Activated CD8-positive, alpha-beta memory T cell treated with anti-CD3 and anti-CD28 coated beads for 36 hours (primary cell): Measurements from ENCODE around the gene FGFBP2. TPM values are rescaled to one million over a fixed set of nuclear protein-coding genes. Genes with fewer than 3 reads are reported as not detected.

ENCODE experiments used
- CTCF ChIA-PET: fragments of 350-600 bp; sonication (Branson Sonifier 250); formaldehyde crosslinking; loops from one replicate; lab custom pipeline; 2021; ENCODE audit warnings: antibody characterized with exemption; lab: Charles Lee
- POLR2A ChIA-PET: fragments of 350-600 bp; sonication (Branson Sonifier 250); formaldehyde crosslinking; loops from one replicate; lab custom pipeline; 2021; ENCODE audit warnings: antibody characterized with exemption; lab: Charles Lee
- total RNA-seq, 2 experiments: library from RNA; stranded (reverse); gene quantifications; one replicate each; pipeline ENCODE4 v1.2.3, GENCODE V29; 2021

FGFBP2 gene
- total RNA-seq, 2 experiments from 2014 or later = 2.1 to 2.5 TPM

DNA sequence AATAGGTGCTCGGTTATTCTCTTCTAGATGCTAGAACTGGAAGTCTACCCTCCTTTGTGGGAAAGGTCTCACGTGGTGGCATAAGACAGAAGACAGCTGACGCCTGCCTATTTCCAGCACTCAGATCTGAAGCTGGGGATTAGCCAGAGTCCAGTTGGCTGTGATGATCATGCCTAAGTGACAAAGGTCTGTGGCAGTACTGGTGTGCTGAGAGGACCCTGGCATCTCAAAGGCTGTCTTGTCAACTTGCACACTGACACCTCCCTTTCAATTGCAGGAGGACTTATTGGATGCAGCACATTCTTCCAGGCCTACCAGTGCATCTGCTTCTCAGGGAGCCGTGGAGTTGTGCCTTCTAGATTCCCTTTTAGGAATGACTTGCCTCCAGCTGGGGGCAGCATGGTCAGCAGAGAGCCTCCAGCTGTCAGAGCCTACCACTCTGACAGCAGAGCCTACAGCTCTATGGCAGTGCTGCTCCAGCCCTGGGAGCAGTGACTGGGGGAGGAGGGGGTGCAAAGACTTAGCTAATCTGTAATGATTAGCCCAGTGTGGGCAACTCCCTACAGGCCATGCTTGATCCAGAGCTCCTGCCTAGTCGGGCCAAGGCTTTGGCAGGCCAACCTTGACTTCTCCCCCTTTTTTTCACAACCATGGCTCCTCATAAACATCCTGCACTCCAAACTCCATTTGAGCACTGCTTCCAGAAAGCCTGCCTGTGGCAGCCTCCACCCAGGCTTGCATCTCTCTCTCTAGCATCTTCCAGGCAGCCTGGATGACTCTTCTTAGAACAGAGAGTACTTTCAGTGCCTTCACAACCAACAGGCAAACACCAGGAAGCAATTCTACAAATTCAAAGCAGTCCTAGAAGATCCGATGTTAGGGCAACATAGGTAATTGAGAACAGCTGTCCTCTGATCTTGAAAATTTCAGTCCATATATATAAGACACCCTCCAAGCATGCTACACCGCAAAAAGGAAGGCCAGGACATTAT lies 13.8 kb upstream of the FGFBP2 start:
- ChIA-PET CTCF (interaction anchor here (0.6 to 0.9 kb wide), 2 partner anchors 21 to 28 kb away, joined by 3 to 5 read pairs; no protein-coding TSS in a partner anchor), POLR2A (no interaction called here)

DNA sequence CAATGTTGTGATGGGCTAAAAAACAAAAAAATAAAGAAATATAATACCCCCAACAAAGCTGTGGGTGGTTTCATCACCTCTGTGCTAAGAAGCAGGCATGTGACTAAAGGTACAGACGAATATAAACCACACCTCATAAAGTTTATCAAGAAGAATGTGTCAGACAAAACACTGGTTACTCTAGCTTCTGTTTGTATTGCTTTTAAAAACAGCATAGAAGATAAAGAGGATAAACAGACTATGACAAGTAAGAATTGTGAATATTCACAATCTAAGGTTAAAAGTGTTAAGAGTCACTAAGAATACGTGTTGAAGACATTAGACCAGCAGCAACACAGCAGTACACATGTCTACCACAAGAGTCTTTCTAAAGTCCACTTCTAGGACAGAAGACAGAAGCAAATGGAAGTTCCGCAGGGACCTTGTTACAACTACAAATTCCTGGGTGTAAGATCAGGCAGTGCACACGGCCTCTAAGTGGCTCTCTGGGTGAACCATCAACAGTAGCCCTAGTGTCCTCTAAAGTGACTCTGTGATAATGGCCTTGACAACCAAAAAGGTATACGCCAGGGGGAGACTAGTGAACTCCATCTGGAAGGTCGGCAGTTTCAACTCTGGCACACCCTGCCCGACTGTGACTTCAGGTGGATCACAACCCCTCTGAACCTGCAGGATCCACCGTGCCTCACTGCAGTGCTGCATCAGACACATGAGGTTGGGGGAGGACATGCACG lies 8.3 kb upstream of the FGFBP2 start:
- POLR2A ChIA-PET = no interaction called here
- CTCF ChIA-PET = interaction anchor here (0.8 kb wide), 1 partner anchor 88 kb away, joined by 3 read pairs; no protein-coding TSS in a partner anchor

DNA sequence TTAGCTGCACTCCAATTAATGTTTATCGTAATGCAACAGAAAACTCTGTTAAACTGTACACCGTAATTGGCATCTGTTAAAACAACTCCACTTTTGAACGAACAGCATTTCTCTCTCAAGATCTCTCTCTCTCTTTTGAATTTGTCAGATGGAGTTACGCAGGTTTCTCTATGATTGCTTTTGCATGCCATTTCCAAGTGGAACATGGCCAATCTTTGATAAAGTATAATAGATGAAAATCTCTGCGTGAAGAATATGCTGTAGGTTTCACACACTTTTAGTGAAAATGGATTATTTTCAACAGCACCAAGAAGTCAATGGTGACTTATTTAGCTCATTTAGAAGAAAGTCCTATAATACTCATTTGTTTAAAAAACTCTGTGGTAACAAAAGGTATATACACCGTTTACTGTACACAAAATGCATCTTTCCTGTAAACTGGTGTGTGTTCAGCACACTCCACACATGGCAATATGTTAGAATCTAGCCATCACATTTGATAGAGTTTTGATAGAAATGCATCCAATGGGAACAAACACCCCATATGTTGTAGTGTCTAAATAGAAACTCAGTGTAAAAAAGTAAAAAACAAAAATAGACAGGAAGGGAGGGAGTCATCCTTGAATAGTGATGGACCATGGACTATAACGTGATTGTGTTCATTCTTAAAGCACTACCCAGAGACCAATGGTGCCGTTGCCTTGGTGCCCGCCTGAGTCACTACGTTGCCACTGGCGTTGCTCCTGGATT lies 5.8 kb upstream of the FGFBP2 start:
- CTCF ChIA-PET = no interaction called here
- POLR2A ChIA-PET = no interaction called here

DNA sequence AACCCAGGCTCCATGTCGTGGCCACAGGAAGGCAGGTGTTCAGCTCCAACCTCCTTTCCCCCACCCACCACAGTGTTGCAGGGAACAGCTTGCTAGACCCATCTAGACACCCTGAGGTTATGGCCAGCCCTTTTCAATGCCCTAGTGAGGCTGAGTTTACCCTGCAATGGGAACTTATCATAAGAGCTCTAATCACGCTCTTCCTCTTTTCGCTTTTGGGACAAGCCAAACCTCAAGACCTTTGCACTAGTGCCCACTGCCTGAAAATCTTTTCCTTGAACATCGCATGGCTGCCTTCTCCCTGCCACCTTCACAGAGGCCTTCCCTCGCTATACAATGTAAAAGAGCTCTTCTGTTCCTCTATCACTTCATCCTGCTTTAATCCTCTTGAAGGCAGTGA lies 2.4 kb upstream of the FGFBP2 start:
- POLR2A ChIA-PET = no interaction called here
- CTCF ChIA-PET = interaction anchor here (3.6 kb wide), 1 partner anchor 160 kb away, joined by 8 read pairs; no protein-coding TSS in a partner anchor

DNA sequence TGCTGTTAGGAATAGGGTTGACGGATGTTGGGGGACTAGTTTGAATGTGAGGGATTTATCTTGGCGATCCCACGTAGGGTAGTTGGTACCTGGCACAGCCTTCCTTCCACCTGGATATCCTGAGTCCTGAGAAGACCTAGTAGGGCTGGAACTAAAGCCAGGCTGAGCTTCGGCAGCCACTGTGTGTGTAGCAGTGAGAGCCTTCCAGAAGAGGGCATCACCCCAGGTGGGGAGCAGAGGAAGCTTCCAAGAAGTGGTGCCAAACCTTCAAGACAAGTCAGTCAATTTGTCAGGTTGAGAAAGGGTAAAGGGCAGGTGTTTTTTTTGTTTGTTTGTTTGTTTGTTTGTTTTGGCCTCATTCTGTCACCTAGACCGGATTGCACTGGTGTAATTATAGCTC lies 1.2 kb upstream of the FGFBP2 start:
- CTCF ChIA-PET = interaction anchor here (1.0 to 3.6 kb wide), 3 partner anchors 37 to 303 kb away, joined by 3 to 8 read pairs (median 7); no protein-coding TSS in a partner anchor
- POLR2A ChIA-PET = no interaction called here

DNA sequence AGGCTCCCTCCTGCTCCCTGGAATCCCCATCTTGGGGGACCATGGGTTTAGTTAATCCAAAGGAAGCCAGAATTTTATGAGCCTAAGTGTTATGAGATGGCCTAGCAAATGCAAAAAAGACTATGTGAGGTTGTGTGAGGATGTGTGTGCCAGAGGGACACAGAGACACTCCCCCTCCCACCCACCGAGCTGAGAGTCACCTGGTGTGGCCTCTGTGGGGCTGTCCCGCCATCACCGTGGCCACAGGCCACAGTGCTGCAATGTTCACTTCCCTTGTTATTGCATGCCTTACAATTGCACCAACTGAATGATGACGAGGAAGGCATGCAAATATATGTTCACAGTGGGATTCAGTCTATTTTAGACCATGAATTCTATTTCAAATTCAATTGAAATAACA lies 601 bp upstream of the FGFBP2 start:
- ChIA-PET CTCF (interaction anchor here (0.6 to 3.6 kb wide), 4 partner anchors 33 to 303 kb away, joined by 3 to 8 read pairs (median 6); no protein-coding TSS in a partner anchor), POLR2A (no interaction called here)

DNA sequence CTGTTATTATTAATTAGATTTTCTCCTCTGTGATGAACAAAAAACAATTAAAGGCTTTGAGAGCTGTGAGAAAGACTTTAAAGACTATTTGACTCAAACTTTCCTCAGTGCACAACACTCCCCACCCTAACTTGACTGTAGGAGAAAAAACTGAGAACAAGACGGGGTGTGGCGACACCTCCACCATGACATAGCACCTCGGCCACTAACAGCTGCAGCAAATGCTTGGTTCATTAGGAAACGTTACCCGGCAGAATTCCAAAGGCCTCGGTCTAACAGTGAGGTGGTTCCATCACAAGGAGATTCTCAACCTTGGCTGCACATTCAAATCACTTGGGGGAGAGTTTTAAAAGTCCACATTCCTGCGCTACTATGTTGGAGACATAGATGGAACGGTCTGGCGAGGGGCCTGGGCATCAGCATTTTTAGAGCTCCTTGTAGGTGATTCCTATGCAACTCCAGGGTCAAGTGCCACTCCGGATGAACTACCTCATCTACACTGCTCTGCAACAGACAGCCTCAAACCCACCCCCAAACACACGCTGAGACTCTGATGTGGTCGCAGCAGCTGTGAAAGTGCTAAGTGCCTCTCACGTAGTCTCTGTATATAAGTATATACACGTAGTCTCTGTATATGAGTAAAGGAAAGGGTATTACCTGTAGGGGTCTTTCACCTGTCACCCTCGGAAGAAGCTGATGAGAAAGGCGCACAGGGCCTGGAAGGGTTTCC lies 1.0 kb downstream of the FGFBP2 start:
- CTCF ChIA-PET = interaction anchor here (0.6 to 1.4 kb wide), 6 partner anchors 33 to 1362 kb away, joined by 3 to 7 read pairs (median 4); no protein-coding TSS in a partner anchor
- POLR2A ChIA-PET = no interaction called here

DNA sequence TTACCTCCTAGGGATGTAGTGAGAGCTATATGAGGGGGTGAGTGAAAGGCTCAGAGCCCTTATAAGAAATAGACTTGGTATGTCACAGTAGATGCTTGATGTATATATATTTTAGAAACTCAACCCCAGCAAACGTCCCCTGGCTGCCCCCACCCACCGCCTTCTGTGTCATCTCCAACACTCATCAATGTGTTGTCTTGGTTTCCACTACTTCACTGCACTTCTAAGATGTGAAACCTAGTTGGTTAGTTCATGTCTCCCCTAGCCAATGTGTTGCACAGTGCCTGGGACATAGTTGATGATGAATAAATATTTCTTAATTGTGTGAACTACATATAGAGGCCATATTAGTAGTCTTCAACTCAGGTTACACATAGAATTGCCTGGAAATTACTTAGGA lies 4.4 kb downstream of the FGFBP2 start:
- CTCF ChIA-PET = interaction anchor here (0.5 kb wide), 1 partner anchor 230 kb away, joined by 6 read pairs; no protein-coding TSS in a partner anchor
- POLR2A ChIA-PET = no interaction called here

DNA sequence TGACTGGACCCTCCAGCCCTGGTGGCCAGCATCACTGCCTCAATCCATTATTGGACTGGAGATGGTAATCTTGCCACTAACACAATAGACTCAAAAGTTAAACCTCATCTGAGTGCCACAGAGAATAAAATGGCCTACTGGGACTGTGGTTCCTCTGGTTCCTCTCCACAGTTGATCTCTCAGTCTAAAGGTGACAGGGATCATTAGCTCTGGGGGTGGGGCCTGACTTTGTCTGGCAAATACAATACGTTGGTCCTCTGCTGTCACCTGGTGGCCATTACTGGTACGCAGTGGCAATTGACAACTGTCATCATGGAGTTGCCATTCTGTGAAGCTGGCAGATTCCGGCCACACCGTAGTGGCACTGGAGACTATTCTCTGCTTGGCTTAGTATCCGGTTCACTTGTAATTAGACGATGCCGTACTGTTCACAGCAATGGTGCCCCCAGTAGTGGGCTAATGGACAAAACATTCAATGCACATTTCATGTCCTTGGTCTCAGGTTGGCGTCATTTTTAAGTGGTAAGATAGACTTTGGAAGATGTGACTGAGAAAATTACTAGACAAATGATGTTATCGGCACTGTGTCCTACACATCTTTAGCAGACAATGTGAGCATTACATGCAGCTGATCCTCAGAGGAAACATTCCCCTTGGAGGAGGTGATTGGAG lies 6.7 kb downstream of the FGFBP2 start:
- CTCF ChIA-PET = interaction anchor here (0.6 to 2.0 kb wide), 16 partner anchors 17 to 222 kb away, joined by 3 to 27 read pairs (median 3); no protein-coding TSS in a partner anchor
- POLR2A ChIA-PET = interaction anchor here (1.3 kb wide), 1 partner anchor 151 kb away, joined by 4 read pairs; no protein-coding TSS in a partner anchor

DNA sequence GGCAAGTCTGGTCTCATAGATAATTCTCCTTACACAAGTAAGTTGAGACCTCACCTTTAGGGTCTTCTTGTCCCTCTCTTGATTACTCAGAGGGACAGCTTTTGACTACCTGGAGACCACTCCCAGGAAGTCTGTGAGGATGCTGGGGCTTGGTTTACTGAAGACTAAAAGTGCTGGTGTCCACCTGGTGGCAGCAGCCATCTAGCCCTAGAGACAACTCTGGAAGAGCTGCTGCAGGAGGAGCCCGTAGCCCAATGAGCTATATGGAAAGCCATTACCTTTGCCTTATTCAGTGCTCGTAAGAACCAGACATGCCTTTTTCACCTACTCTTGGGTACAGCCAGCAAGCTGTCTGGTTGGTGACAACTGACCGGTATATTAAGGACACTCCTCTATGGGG lies 7.3 kb downstream of the FGFBP2 start:
- POLR2A ChIA-PET = interaction anchor here (1.3 kb wide), 1 partner anchor 150 kb away, joined by 4 read pairs; no protein-coding TSS in a partner anchor

DNA sequence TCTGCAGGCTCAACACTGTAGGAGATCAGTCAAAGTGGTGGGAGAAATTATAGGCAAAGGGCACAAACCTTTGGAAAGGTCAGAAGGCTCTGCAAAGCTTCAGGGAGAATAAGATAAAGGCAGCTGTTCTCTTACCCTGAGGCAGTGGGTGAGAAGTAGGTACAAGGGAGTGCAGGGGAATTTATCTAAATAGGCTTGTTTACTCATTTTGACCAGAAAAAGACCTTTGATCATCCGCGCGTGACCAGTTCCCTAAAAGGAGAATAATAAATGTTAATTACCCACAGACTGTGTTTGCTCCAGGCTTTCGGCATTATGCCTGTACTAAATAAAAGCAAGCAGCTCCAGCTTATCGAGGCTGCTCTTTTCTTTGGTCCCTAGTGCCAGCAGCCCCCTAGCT lies 9.3 kb downstream of the FGFBP2 start:
- CTCF ChIA-PET = interaction anchor here (0.6 to 1.2 kb wide), 2 partner anchors 71 to 148 kb away, joined by 3 to 4 read pairs; no protein-coding TSS in a partner anchor
- POLR2A ChIA-PET = no interaction called here

More for the DNA sequence above, 7.3 kb downstream of the FGFBP2 start:
- CTCF ChIA-PET = interaction anchor here (0.6 to 2.0 kb wide), 14 partner anchors 18 to 222 kb away, joined by 3 to 27 read pairs (median 4); no protein-coding TSS in a partner anchor

DNA sequence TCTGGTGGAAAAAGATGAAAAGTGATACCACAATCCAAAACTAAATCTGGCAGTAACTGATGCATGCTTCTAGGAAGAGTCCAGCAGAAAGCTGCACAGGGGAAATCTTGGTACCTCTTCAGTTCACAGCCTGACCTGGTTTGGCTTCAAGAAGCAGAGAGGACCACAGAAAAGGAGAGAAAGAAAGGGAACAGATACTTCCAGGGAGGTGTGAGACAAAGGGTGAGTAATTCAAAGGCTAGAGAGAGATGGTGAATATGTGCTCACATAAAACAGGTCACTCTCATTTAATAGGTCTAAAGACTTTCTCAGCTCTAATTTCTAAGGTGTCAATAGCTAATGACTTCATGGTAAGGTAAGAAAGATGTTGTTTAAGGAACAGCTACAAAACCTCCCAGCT lies 11.2 kb downstream of the FGFBP2 start:
- POLR2A ChIA-PET = no interaction called here
- CTCF ChIA-PET = no interaction called here

DNA sequence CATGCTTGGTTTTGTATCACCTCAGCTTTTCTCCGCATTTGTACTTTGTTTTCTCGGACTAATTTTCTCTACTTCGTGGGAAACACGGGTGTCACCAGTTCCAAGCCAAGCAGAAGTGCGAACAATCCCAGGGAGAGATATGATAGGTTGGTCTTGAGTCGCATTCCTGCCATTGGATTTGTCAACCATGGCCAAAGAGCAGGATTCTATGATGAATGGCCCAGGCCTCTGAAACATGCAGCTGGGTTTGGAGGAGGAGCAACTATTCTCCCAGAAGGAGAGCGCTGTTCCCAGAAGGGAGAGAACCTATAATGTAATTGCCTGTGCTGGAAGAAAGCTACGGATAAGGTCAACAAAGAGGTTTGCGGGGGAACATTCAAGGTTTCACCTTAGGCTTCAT lies 14.1 kb downstream of the FGFBP2 start:
- ChIA-PET CTCF (no interaction called here), POLR2A (no interaction called here)

DNA sequence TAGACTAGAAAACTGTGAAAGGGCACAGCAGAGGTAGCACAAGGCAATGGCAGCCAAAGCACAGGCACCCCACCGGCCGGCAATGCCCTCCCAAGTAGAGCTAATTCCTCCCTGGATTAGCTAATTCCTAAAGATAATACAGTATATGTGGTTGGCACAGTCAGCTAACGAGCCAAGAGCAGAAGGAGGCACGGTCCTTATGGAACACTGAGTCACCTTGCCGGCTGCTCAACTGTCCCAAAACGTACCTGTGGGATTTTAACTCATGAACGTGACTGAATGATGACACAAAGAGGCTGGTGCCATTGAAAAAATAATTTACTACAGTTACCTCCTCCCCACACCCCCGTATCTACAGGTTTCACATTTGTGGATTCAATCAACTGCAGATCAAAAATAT lies 15.3 kb downstream of the FGFBP2 start:
- CTCF ChIA-PET = no interaction called here
- POLR2A ChIA-PET = no interaction called here

DNA sequence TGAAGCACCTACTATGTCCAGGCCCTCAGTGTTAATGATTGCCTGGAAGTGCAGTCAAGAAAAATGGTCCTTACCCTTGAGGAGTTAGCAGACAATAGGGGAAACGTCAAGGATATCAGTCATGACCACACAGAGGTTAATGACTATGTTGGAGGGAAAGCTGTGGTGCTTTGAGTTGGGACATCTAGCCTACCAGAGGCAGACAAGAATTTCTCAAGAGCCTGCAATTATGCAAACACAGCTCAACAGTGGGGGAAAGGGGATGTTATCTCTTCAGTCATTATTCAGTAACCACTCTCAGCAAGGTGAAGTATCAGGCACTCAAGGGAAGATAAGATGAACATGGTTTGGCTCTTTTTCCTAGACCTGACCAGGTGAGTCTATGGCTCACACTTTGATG lies 17.5 kb downstream of the FGFBP2 start:
- CTCF ChIA-PET = no interaction called here
- POLR2A ChIA-PET = no interaction called here

DNA sequence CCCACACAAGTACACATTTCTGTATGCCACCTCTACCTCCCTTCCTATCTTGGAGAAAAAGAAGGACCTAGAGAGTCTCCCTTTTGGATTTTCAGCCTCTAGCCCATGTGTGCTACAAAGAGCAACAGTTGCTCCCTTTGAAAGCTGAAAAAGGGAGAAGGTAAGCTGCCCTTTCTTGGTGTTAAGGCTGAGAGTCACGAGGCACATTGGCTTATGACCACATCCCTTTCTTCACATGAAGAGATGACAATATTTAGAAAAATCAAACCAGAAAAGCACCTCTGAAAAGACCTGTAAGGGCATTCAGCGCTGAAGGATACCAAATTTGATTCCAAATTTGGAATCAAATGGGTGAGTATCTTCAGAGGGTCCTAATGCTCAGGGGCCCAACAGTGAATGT lies 18.1 kb downstream of the FGFBP2 start:
- POLR2A ChIA-PET = no interaction called here
- CTCF ChIA-PET = no interaction called here

DNA sequence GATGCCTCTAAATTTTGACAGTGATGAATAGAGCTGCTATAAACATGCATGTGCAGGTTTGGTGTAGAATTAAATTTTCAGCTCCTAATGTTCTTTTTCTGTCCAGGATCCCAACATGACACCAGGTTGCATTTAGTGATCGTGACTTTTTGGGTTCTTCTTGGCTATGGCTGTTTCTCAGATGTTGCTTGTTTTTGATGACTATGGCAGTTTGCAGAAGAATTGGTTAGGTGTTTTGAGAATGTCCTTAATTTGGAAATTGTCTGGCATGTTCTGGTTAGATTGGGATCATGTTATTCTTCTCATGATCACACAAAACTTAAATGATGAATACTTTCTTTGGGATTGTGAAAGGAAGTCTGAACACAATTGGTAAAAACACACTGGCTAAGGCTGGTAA lies 20.7 kb downstream of the FGFBP2 start:
- ChIA-PET CTCF (interaction anchor here (0.9 kb wide), 1 partner anchor 60 kb away, joined by 3 read pairs; no protein-coding TSS in a partner anchor), POLR2A (no interaction called here)
